ENCODE measurements around the gene C11orf91.

Gene C11orf91

GRCh38 chr11:33700502-33701271 is at the start of gene C11orf91:
C11orf91 (minus strand) TSS chr11:33700826; CDS start chr11:33700740, 86 bp downstream.
- H3K36me3 Mint-ChIP-seq (ENCODE audit: low read depth) = no peaks in the 10 kb centered on the region
- peak within 1 kb of the TSS; percentile 84 for H3K4me3 Mint-ChIP-seq
- peaks cover 7% of the 10 kb centered on the region for H3K4me1 Mint-ChIP-seq (ENCODE audit: low read depth)
- H3K27me3 Mint-ChIP-seq = peaks cover 27% of the 10 kb centered on the region
- H3K9me3 Mint-ChIP-seq = no peaks in the 10 kb centered on the region
- peak within 1 kb of the TSS; percentile 69 for H3K27ac Mint-ChIP-seq

- H3K4me1 Mint-ChIP-seq (ENCODE audit: low read depth) = peaks cover under 1% of the 10 kb centered on the region
- no peak overlapping the region for H3K27ac Mint-ChIP-seq
- no peak overlapping the region for H3K4me3 Mint-ChIP-seq
- H3K27me3 Mint-ChIP-seq = no peaks in the 10 kb centered on the region
- peaks cover 16% of the 10 kb centered on the region for H3K36me3 Mint-ChIP-seq (ENCODE audit: low read depth)
- no peaks in the 10 kb centered on the region for H3K9me3 Mint-ChIP-seq
Measured at GRCh38 chr11:33747979-33748378, 47.4 kb upstream of the C11orf91 start.

GRCh38 chr11:33743291-33743690 is 42.7 kb upstream of the C11orf91 start:
- Mint-ChIP-seq H3K9me3 (no peaks in the 10 kb centered on the region), H3K27ac (no peak overlapping the region), H3K36me3 (ENCODE audit: low read depth) (peaks cover 9% of the 10 kb centered on the region), H3K27me3 (no peaks in the 10 kb centered on the region), H3K4me1 (ENCODE audit: low read depth) (peaks cover 3% of the 10 kb centered on the region), H3K4me3 (no peak overlapping the region)

- Mint-ChIP-seq H3K36me3 (ENCODE audit: low read depth) (peaks cover 5% of the 10 kb centered on the region), H3K4me1 (ENCODE audit: low read depth) (peaks cover 3% of the 10 kb centered on the region), H3K4me3 (no peak overlapping the region), H3K27me3 (peaks cover 5% of the 10 kb centered on the region), H3K9me3 (no peaks in the 10 kb centered on the region), H3K27ac (no peak overlapping the region)
Measured at GRCh38 chr11:33742249-33742851, 41.7 kb upstream of the C11orf91 start.

- peaks cover 1% of the 10 kb centered on the region for H3K36me3 Mint-ChIP-seq (ENCODE audit: low read depth)
- no peak overlapping the region for H3K27ac Mint-ChIP-seq
Measured at GRCh38 chr11:33741806-33742205, 41.2 kb upstream of the C11orf91 start.

GRCh38 chr11:33737362-33737821 is 36.8 kb upstream of the C11orf91 start:
- Mint-ChIP-seq H3K27ac (no peak overlapping the region), H3K4me3 (no peak overlapping the region), H3K4me1 (ENCODE audit: low read depth) (peaks cover 37% of the 10 kb centered on the region)

More at GRCh38 chr11:33741806-33742205, 41.2 kb upstream of the C11orf91 start:
- peaks cover 8% of the 10 kb centered on the region for H3K27me3 Mint-ChIP-seq
- no peak overlapping the region for H3K4me3 Mint-ChIP-seq
- H3K9me3 Mint-ChIP-seq = no peaks in the 10 kb centered on the region
- peaks cover 4% of the 10 kb centered on the region for H3K4me1 Mint-ChIP-seq (ENCODE audit: low read depth)

GRCh38 chr11:33736148-33736812 is 35.7 kb upstream of the C11orf91 start, which contains the start of gene CD59:
CD59 (minus strand) TSS chr11:33736423; CDS start chr11:33722445, 13,978 bp downstream.
- Mint-ChIP-seq H3K27me3 (peaks cover 13% of the 10 kb centered on the region), H3K4me1 (ENCODE audit: low read depth) (peaks cover 45% of the 10 kb centered on the region), H3K4me3 (peak within 1 kb of the TSS; percentile 87)

More at GRCh38 chr11:33737362-33737821, 36.8 kb upstream of the C11orf91 start:
- H3K9me3 Mint-ChIP-seq = no peaks in the 10 kb centered on the region
- H3K27me3 Mint-ChIP-seq = peaks cover 13% of the 10 kb centered on the region
- peaks cover 6% of the 10 kb centered on the region for H3K36me3 Mint-ChIP-seq (ENCODE audit: low read depth)

GRCh38 chr11:33735271-33736147 is 34.9 kb upstream of the C11orf91 start:
- Mint-ChIP-seq H3K9me3 (no peaks in the 10 kb centered on the region), H3K4me3 (peak overlapping the region; percentile 87), H3K36me3 (ENCODE audit: low read depth) (peaks cover 15% of the 10 kb centered on the region), H3K27me3 (peaks cover 13% of the 10 kb centered on the region), H3K4me1 (ENCODE audit: low read depth) (peaks cover 49% of the 10 kb centered on the region), H3K27ac (peak overlapping the region; percentile 84)

More at GRCh38 chr11:33736148-33736812, 35.7 kb upstream of the C11orf91 start, which contains the start of gene CD59:
- H3K9me3 Mint-ChIP-seq = no peaks in the 10 kb centered on the region
- H3K27ac Mint-ChIP-seq = peak within 1 kb of the TSS; percentile 84
- H3K36me3 Mint-ChIP-seq (ENCODE audit: low read depth) = peaks cover 12% of the 10 kb centered on the region

- Mint-ChIP-seq H3K9me3 (no peaks in the 10 kb centered on the region), H3K36me3 (ENCODE audit: low read depth) (peaks cover 15% of the 10 kb centered on the region), H3K4me1 (ENCODE audit: low read depth) (peaks cover 49% of the 10 kb centered on the region), H3K27me3 (peaks cover 13% of the 10 kb centered on the region), H3K4me3 (peak overlapping the region; percentile 87), H3K27ac (peak overlapping the region; percentile 84)
Measured at GRCh38 chr11:33734441-33735270, 34.0 kb upstream of the C11orf91 start.

- H3K36me3 Mint-ChIP-seq (ENCODE audit: low read depth) = peaks cover 15% of the 10 kb centered on the region
- H3K4me1 Mint-ChIP-seq (ENCODE audit: low read depth) = peaks cover 49% of the 10 kb centered on the region
- H3K9me3 Mint-ChIP-seq = no peaks in the 10 kb centered on the region
- H3K27ac Mint-ChIP-seq = no peak overlapping the region
- H3K4me3 Mint-ChIP-seq = peak overlapping the region; percentile 21
- H3K27me3 Mint-ChIP-seq = peaks cover 13% of the 10 kb centered on the region
Measured at GRCh38 chr11:33733980-33734379, 33.4 kb upstream of the C11orf91 start.

GRCh38 chr11:33731723-33732531 is 31.3 kb upstream of the C11orf91 start:
- Mint-ChIP-seq H3K4me3 (peak overlapping the region; percentile 22), H3K36me3 (ENCODE audit: low read depth) (peaks cover 15% of the 10 kb centered on the region), H3K27ac (peak overlapping the region; percentile 65), H3K27me3 (peaks cover 6% of the 10 kb centered on the region), H3K9me3 (no peaks in the 10 kb centered on the region), H3K4me1 (ENCODE audit: low read depth) (peaks cover 52% of the 10 kb centered on the region)

- Mint-ChIP-seq H3K27ac (no peak overlapping the region), H3K36me3 (ENCODE audit: low read depth) (peaks cover 15% of the 10 kb centered on the region), H3K4me1 (ENCODE audit: low read depth) (peaks cover 46% of the 10 kb centered on the region), H3K4me3 (no peak overlapping the region), H3K27me3 (peaks cover 6% of the 10 kb centered on the region), H3K9me3 (no peaks in the 10 kb centered on the region)
Measured at GRCh38 chr11:33730716-33731115, 30.1 kb upstream of the C11orf91 start.
